Fibroblast of lung (primary cell): ENCODE measurements around the gene NOG. TPM values are rescaled to one million over a fixed set of nuclear protein-coding genes. Genes with fewer than 3 reads are reported as not detected.

Source experiments
- DNase-seq, 2 donors: peaks; one replicate each; pipeline versions ENCODE4 v3.0.0 to v3.0.0-alpha.2; 2010; ENCODE audit warnings: low read depth in 2 of 2
- H2AFZ ChIP-seq: 2 replicates; pipeline ENCODE4 v1.5.1; 2012; ENCODE audit warnings: low read length, control low read depth, inconsistent platforms
- H3K27ac ChIP-seq: 2 replicates; pipeline ENCODE4 v1.5.1; 2011; ENCODE audit warnings: low read length, control low read depth; ENCODE audit not compliant: insufficient read depth
- H3K27me3 ChIP-seq: 2 replicates; pipeline ENCODE4 v1.5.1; 2011; ENCODE audit warnings: mild to moderate bottlenecking, low read length; ENCODE audit not compliant: control insufficient read depth, insufficient read depth
- H3K36me3 ChIP-seq: 2 replicates; pipeline ENCODE4 v1.5.1; 2011; ENCODE audit warnings: low read length; ENCODE audit not compliant: control insufficient read depth, insufficient read depth
- H3K4me1 ChIP-seq: 2 replicates; pipeline ENCODE4 v1.5.1; 2011; ENCODE audit warnings: low read length; ENCODE audit not compliant: control insufficient read depth, insufficient read depth; ENCODE audit errors: extremely low read depth
- H3K4me2 ChIP-seq: 2 replicates; pipeline ENCODE4 v1.5.1; 2011; ENCODE audit warnings: low read length, control low read depth; ENCODE audit not compliant: insufficient read depth; ENCODE audit errors: extremely low read depth
- H3K4me3 ChIP-seq, 4 experiments: fragments of 200-600 bp in 1 of 4; sonication (generic) in 1 of 4; replicated peaks in 1 of 4; 2 replicates each; pipeline ENCODE4 v1.5.1; 2011 to 2016; ENCODE audit warnings: low read length in 4 of 4, low read depth in 3 of 4, mild to moderate bottlenecking in 3 of 4, control low read depth in 2 of 4, inconsistent platforms in 1 of 4, mixed read lengths in 1 of 4; ENCODE audit not compliant: insufficient read depth in 1 of 4; ENCODE audit errors: control extremely low read depth in 1 of 4
- H3K79me2 ChIP-seq: 2 replicates; pipeline ENCODE4 v1.5.1; 2012; ENCODE audit warnings: mild to moderate bottlenecking, low read length, inconsistent platforms; ENCODE audit not compliant: control insufficient read depth, insufficient read depth
- H3K9ac ChIP-seq: 2 replicates; pipeline ENCODE4 v1.5.1; 2011; ENCODE audit warnings: mild to moderate bottlenecking, low read length, control low read depth; ENCODE audit not compliant: insufficient read depth
- H3K9me3 ChIP-seq: 2 replicates; pipeline ENCODE4 v1.5.1; 2012; ENCODE audit warnings: low read depth, low read length; ENCODE audit not compliant: control insufficient read depth, insufficient read depth
- H4K20me1 ChIP-seq: 2 replicates; pipeline ENCODE4 v1.5.1; 2011; ENCODE audit warnings: low read length; ENCODE audit not compliant: control insufficient read depth, insufficient read depth; ENCODE audit errors: extremely low read depth
- EZH2 ChIP-seq: IDR thresholded peaks from 2 replicates; pipeline ENCODE4 v1.5.1; 2012; ENCODE audit warnings: low read length, control low read depth, mild to moderate bottlenecking; ENCODE audit errors: missing control alignments
- polyA plus RNA-seq, 2 donors: library from polyadenylated mRNA; depleted of rRNA in 1 of 2; stranded (reverse) in 1 of 2; unstranded in 1 of 2; fragments of >200 nt; gene quantifications; 2 replicates each; pipeline ENCODE4 v1.2.1, GENCODE V29; 2011 to 2012; ENCODE audit warnings: missing spikeins in 1 of 2
- total RNA-seq: library from RNA; depleted of rRNA; stranded (reverse); fragments of >200 nt; gene quantifications from 2 replicates; pipeline ENCODE4 v1.2.1, GENCODE V29; 2014
- TF ChIP-seq, protein P1 (sequence below), 2 donors: IDR thresholded peaks in 1 of 2; conservative IDR thresholded peaks in 1 of 2; 1 replicate in 1 of 2; 2 replicates in 1 of 2; pipeline ENCODE4 v1.5.1; 2011 to 2012; ENCODE audit warnings: low read length in 2 of 2, control low read depth in 1 of 2, inconsistent platforms in 1 of 2, low read depth in 1 of 2, mild to moderate bottlenecking in 1 of 2

The NOG gene
- total and polyA plus RNA-seq, 2 donors (not counting 1 experiment from before 2014, with no cell fraction given): 0.73 to 0.99 TPM

DNA sequence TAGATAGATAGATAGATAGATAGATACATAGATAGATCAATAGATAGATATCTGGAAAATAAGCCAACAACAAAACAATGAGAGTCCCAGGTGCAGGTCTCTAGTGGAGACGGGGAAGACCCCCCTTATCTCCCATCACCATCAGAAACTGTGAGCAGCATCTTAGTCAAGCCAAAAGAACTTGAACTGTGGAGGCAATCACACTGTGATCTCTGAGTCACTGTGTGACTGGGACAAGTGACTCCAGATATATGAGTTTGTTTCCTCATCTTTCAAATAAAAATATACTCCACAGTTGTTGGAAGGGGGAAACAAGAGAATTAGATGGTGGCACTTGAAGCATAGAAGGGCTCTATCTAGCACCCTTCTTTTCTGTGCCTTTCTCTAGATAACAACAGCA, 42.1 kb downstream of the NOG start:
- Histone ChIP-seq H3K4me2 (no peak overlapping the region), H3K9me3 (no peaks in the 10 kb centered on the region), H3K27me3 (no peaks in the 10 kb centered on the region), H2AFZ (no peak overlapping the region), H4K20me1 (no peaks in the 10 kb centered on the region), H3K27ac (no peak overlapping the region), H3K79me2 (no peaks in the 10 kb centered on the region), H3K36me3 (no peaks in the 10 kb centered on the region), H3K9ac (no peak overlapping the region), H3K4me3 (no peak overlapping the region), H3K4me1 (no peaks in the 10 kb centered on the region)
- DNase-seq: no peak
- no peak for TF ChIP-seq EZH2
- TF ChIP-seq, protein P1, sequence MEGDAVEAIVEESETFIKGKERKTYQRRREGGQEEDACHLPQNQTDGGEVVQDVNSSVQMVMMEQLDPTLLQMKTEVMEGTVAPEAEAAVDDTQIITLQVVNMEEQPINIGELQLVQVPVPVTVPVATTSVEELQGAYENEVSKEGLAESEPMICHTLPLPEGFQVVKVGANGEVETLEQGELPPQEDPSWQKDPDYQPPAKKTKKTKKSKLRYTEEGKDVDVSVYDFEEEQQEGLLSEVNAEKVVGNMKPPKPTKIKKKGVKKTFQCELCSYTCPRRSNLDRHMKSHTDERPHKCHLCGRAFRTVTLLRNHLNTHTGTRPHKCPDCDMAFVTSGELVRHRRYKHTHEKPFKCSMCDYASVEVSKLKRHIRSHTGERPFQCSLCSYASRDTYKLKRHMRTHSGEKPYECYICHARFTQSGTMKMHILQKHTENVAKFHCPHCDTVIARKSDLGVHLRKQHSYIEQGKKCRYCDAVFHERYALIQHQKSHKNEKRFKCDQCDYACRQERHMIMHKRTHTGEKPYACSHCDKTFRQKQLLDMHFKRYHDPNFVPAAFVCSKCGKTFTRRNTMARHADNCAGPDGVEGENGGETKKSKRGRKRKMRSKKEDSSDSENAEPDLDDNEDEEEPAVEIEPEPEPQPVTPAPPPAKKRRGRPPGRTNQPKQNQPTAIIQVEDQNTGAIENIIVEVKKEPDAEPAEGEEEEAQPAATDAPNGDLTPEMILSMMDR (conservative IDR thresholded peaks at IDR 0.05 in 1 of 2, IDR thresholded peaks at IDR 0.05 in 1 of 2; ENCODE audit: low read depth in 1 of 2, low read length in 2 of 2): no peak

DNA sequence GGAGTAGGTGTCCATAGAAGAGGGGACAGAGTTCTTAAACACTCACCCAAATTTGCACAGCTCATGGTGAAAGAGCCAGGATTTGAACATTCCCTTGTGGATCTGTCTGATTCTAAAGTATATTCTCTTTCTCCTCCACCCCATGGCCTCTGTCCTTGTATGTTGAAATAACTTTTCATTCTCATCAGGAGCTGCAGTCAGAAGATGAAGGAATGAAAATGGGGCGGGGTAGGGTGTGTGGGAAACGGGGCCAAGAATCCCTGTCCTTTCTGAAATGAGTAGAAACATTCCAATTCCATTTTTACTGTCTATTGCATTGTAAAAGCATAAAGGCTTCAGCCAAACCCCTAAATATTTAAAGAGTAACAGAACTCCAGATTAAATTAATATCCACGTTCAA, 42.8 kb downstream of the NOG start:
- Histone ChIP-seq H3K9ac (no peak overlapping the region), H3K9me3 (no peaks in the 10 kb centered on the region), H3K27me3 (no peaks in the 10 kb centered on the region), H3K79me2 (no peaks in the 10 kb centered on the region), H3K4me3 (no peak overlapping the region), H3K27ac (no peak overlapping the region), H3K4me2 (no peak overlapping the region), H3K4me1 (no peaks in the 10 kb centered on the region), H3K36me3 (no peaks in the 10 kb centered on the region), H2AFZ (no peak overlapping the region), H4K20me1 (no peaks in the 10 kb centered on the region)
- TF ChIP-seq EZH2: no peak
- TF ChIP-seq, protein P1 (conservative IDR thresholded peaks at IDR 0.05 in 1 of 2, IDR thresholded peaks at IDR 0.05 in 1 of 2; ENCODE audit: low read depth in 1 of 2, low read length in 2 of 2): no peak
- no peak for DNase-seq

DNA sequence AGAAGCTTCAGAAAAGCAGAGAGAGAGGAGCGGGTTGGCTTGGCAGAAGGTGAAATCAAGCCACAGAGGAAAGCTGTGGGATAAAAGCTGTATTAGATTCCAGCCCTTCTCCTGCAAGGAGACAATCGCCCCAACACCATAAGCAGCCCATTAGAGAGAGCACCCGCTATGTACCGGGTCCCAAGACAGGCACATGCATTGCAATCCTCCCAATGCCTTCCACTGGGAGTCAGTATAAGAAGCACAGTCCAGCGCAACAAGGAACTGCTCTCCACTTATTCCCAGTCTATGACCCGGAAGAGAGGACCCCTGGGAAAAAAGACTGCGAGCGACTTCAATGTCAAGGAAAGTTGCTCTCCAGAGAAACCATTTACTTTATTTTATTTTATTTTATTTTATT, 43.8 kb downstream of the NOG start:
- no peaks in the 10 kb centered on the region for H3K27me3 ChIP-seq
- DNase-seq: no peak
- H3K36me3 ChIP-seq: no peaks in the 10 kb centered on the region
- H3K79me2 ChIP-seq: no peaks in the 10 kb centered on the region
- H3K4me2 ChIP-seq: no peak overlapping the region
- H3K27ac ChIP-seq: no peak overlapping the region
- TF ChIP-seq, protein P1 (conservative IDR thresholded peaks at IDR 0.05 in 1 of 2, IDR thresholded peaks at IDR 0.05 in 1 of 2; ENCODE audit: low read depth in 1 of 2, low read length in 2 of 2): no peak
- TF ChIP-seq EZH2: no peak
- H3K4me1 ChIP-seq: no peaks in the 10 kb centered on the region
- no peak overlapping the region for H3K9ac ChIP-seq
- H4K20me1 ChIP-seq: no peaks in the 10 kb centered on the region
- no peak overlapping the region for H2AFZ ChIP-seq
- H3K4me3 ChIP-seq: no peak overlapping the region
- H3K9me3 ChIP-seq: no peaks in the 10 kb centered on the region
